Stimulated activated naive CD4-positive, alpha-beta T cell treated with Interleukin-2 at 50 U/mL for 16 hours (primary cell): ENCODE results near the gene PLXND1.
"Not testable (repeated sequence)": the region's sequence is repeated elsewhere in the genome, so short reads cannot be mapped to it uniquely, and the experiment has no call there.

Experiments
- DNase-seq: peaks from one replicate; lab custom pipeline; 2025; lab: John Stamatoyannopoulos, UW

Gene PLXND1

DNA sequence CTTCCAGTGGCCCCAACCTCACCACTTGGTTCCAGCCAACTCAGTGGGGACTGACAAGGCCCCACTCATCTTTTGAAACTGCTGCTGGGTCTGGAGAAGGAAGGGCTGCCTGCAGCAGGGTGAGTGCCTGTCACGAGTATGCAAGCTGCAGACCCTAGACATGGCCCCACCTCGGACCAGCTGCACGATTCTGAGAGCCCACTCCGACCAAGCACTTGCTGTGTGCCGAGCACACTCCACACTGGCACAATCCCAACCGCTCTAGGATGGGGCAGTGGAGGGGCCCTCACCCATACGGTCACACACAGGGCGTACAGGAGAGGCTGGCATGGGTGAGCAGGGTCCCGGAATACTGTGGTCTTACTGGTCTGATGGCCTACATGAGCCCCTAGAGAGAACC, 8.0 kb upstream of the PLXND1 start:
- no peak for DNase-seq

GRCh38 chr3:129613367-129613740, 6.9 kb upstream of the PLXND1 start:
- no peak for DNase-seq

DNA sequence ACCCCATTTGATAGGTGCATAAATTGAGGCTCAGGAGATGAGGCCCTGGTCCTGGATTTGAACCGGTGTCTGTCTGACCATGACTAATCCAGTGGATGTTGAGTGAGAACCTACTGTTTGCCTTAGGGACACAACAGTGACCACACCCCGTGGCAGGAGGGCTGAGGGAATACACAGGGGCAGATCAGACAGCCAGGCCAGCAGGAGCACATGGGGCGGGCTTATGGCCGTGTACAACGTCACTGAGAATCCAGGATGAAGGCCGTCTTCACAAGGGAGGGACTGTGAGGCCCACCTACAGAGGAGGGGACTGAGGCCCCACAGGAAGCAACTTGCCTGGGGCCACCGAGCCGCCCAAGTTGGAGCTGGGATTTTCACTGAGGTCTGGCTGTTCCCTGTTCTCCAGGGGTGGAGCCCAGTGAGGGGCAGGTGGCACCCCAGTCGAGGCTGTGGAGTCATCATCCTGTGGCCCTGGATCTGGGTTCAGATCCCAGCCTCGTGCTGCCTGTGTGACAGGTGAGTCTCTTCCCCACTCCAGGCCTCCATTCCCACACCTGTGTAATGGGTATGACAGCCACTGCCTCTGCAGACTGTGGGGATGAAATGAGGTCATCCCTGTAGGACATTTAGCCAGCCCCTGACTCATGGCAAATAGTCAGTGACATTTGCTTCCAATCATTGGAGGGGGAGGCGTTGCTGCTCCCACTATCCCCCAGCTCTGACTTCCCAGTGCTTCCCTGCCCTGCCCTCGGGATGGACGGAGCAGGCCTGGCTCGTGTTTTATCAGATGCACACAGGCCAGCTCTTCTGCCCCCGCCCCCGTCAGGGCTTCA, 6.3 kb upstream of the PLXND1 start:
- DNase-seq, result no peak

DNA sequence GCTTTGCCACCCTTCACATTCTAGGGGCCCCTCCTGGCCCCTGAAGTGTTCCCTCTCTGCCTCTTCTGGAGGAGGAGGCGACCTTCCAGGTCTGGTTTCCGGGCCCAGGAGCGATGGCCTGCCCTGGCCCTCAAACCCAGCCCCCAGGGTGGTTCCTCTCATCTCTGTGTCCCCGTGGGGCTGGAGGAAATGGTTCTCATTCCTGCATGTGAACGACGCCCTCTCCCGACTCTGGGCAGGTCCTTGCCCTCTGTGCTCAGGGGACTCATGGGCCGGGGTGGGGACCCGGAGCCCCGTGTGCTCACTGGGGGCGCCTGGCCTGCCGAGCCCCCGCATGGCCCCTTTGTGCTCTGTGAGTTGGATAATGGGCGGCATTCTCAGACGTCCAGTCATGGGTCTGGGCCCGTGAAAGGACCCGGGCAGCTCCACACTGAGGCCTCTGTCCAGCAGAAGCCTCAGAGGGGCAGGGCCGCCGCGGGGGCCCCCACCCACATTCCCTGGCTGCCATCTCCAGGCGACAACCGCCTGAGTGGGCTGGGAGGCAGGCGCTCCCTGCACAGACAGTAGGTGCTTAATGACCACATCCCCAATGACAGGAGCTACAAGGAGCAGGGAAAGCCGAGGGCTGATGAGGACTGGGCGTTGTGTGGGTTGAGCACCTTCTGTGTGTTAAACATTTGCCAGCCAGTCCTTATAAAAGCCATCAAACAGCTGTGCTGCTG, 5.5 kb upstream of the PLXND1 start:
- DNase-seq, result no peak

DNA sequence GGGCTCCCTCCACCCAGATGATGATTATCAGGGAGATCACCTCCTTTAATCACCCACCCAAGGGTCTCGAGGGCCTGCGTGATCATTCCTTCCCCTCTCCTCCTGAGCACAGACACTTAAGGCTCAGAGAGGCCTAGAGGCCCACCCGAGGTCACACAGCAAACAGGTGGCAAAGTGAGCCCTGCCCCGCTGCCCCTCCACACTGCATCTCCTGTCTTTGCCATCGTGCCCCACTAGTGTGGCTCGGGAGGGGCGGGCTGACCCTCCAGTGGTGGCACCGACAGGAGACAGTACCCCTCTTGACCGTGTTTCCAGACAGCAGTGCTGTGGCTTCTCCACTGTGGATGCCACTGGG, 4.9 kb upstream of the PLXND1 start:
- no peak for DNase-seq

- not testable (repeated sequence) for DNase-seq
These were observed 4.4 kb upstream of the PLXND1 start for GRCh38 chr3:129610794-129611445.

GRCh38 chr3:129610276-129610675, 3.8 kb upstream of the PLXND1 start:
- no peak for DNase-seq

DNA sequence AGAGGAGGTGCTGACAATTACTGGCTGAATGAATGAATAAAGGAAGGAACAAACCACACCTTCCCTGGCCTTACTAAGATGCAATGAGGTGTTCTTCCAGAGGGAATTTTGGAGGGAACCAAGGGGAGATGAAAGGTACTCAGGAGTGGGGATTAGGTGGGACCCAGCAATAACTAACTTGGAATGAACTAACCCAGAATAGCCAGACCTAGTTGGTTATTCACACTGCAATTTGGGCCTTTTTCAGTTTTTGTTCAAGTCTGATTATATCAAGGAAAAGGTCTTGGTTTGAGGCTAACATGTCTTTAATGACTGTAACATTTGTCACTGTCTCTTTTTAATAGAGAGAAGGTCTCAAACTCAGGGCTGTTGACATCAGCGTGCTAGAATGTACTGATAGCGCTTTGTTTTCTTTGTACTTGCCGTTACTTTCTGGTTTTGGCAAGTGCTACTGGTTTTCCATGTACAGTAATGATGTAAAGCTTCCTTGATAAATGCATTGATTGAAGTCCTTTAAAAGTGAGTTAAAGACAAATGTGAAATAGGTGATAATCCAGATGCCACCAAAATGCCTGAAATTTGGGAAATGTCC, 3.2 kb upstream of the PLXND1 start:
- no peak for DNase-seq

- no peak for DNase-seq
These were observed 2.6 kb upstream of the PLXND1 start for GRCh38 chr3:129608936-129609590.

- no peak for DNase-seq
These were observed 1.8 kb upstream of the PLXND1 start for GRCh38 chr3:129608087-129608935.

DNA sequence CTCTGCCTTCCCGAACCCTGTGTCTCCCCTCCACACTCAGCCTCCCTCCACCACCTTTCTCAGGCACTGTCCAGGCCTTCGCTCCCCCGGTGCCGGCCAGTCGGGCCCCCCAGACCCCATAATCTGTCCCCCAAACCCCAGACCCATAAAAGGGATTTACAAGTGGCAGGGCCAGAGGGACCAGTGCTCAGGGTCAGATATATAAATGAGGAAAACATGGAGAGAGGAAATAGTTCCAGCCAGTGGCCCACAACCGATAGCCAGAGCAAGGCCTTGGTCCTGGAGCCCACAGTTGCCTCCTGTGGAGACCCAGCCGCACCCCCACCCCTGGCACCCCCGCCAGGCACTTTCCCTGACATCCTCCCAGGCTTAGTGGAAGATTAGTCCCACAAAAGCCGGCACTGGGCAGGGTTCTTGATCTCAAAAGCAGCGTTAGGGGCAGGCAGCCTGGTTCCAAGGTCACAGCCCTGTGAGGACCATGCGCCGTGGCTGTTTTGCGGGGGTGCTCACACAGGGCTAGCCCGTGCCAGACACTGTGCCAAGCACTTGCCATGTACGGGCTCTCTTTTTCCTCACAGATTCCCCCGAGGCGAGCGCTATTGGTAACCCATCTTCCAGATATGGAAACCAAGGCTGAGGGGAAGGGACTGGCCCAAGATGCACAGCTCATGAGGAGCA, 1.1 kb upstream of the PLXND1 start:
- DNase-seq, result no peak

GRCh38 chr3:129605922-129606635, 397 bp downstream of the PLXND1 start:
- DNase-seq, result no peak

- DNase-seq, result peak; percentile 46
These were observed 1.1 kb downstream of the PLXND1 start for GRCh38 chr3:129605203-129605921.

GRCh38 chr3:129604767-129605166, 1.7 kb downstream of the PLXND1 start:
- DNase-seq, result no peak

DNA sequence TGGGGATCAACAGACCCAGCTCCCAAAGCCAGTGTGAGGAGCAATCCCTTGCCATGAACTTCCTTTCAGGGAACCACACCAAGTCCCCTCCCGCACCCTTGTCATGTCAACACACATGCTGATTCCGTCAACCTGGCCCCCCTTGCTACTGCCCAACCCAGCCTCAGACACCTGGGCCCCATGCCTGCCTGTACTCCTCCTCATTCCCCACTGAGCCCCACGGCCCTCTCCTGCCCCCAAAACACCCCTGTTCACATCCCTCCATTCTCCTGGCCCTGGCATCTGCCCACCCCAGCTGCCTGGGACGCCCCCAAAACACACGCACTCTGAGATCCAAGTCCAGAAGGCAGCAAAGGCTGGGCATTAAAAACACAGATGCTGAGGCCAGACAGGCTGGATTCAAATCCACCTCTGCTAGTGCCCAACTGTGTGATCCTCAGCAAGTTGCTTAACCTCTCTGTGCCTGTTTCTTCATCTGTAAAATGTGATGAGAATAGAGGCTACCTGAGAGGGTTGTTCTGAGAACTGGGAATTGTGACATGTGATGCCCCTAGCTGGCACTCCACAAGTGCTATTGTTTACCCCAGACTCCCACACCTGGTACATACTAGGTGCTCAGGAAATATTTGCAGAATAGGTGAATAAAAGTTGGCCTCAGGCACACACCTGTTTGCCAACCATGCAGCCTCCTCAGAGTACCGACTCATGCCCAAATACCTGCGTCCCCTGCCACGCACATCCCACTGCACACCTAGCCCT, 2.3 kb downstream of the PLXND1 start:
- no peak for DNase-seq

GRCh38 chr3:129603561-129603942, 2.9 kb downstream of the PLXND1 start:
- no peak for DNase-seq

DNA sequence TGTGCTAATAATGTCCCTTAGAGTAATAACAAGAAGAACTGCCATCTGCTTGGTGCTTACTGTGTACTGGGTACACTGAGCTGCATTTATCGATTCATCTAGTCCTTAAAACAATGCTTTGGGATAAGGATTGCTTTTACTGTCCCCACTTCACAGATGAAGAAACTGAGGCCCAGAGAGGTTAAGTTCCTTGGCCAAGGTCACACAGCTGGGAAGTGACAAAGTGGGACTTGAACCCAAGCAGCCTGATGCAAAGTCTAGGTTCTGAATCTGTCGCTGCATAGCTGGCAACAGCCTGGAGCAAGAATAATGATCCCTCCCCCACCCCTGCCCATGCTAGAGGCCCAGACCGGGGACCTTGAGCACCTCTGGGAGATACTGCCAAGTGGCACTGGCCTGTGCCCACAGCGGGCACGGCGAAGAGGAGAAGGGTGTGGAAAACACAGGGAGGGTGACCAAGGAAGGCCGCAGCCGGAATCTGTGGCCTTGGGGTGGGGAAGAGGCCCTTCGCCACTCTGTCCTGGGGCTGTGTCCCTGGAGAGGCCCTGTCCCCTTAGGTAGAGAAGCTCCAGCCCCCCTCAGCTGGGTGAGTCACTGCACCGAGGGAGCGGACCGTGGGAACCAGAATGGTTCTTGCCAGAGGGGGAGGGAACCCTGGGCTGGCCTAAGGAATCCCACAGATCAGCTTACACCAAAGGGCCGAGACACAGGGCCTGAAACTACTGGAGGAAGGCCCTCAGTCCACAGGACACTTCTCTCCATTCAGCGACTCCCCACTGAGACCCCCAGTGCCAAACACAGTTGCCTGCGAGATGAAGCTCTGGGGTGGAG, 3.5 kb downstream of the PLXND1 start:
- DNase-seq, result no peak

- DNase-seq, result no peak
These were observed 4.2 kb downstream of the PLXND1 start for GRCh38 chr3:129602309-129602708.
